ENCODE data around the gene TFF3. TPM values are rescaled to one million over a fixed set of nuclear protein-coding genes. Genes with fewer than 3 reads are reported as not detected.

The TFF3 gene
- total RNA-seq, 1 donor from 2014 or later = 46.1 TPM

GRCh38 chr21:42361286-42361685, 46.1 kb upstream of the TFF3 start:
- H3K27ac Mint-ChIP-seq (ENCODE audit: unreplicated experiment) = no peak overlapping the region
- no peak overlapping the region for H3K4me3 Mint-ChIP-seq (ENCODE audit: unreplicated experiment)
- no peaks in the 10 kb centered on the region for H3K9me3 Mint-ChIP-seq (ENCODE audit: unreplicated experiment)
- peaks cover 19% of the 10 kb centered on the region for H3K27me3 Mint-ChIP-seq (ENCODE audit: unreplicated experiment)
- no peak for DNase-seq (ENCODE audit: extremely low spot score, unreplicated experiment)
- H3K36me3 Mint-ChIP-seq (ENCODE audit: unreplicated experiment) = no peaks in the 10 kb centered on the region
- H3K4me1 Mint-ChIP-seq (ENCODE audit: unreplicated experiment) = no peaks in the 10 kb centered on the region
- TF ChIP-seq, protein P1, sequence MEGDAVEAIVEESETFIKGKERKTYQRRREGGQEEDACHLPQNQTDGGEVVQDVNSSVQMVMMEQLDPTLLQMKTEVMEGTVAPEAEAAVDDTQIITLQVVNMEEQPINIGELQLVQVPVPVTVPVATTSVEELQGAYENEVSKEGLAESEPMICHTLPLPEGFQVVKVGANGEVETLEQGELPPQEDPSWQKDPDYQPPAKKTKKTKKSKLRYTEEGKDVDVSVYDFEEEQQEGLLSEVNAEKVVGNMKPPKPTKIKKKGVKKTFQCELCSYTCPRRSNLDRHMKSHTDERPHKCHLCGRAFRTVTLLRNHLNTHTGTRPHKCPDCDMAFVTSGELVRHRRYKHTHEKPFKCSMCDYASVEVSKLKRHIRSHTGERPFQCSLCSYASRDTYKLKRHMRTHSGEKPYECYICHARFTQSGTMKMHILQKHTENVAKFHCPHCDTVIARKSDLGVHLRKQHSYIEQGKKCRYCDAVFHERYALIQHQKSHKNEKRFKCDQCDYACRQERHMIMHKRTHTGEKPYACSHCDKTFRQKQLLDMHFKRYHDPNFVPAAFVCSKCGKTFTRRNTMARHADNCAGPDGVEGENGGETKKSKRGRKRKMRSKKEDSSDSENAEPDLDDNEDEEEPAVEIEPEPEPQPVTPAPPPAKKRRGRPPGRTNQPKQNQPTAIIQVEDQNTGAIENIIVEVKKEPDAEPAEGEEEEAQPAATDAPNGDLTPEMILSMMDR (IDR thresholded peaks at IDR 0.05) = no peak

DNA sequence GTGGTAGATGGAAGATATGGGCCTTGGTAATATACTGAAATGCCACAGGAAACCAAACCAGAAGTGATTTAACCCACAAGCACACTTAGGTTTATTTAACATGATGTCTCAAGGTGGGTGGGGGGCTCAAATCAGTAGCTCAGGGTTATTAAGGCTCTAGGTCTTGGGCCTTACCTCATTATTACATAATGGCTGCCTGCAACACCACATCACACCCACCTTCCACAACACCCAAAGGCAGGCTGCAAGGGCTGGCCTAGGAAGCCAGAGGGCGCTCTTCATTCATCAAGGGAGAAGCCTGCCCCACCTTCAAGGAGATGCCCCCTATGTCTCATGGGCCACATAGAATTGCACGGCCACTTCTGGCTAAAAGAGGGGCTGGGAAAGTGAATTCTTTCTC, 45.1 kb upstream of the TFF3 start:
- DNase-seq (ENCODE audit: extremely low spot score, unreplicated experiment) = no peak
- TF ChIP-seq, protein P1 (IDR thresholded peaks at IDR 0.05) = no peak
- H3K27me3 Mint-ChIP-seq (ENCODE audit: unreplicated experiment) = peaks cover 26% of the 10 kb centered on the region
- H3K9me3 Mint-ChIP-seq (ENCODE audit: unreplicated experiment) = peaks cover 4% of the 10 kb centered on the region
- no peaks in the 10 kb centered on the region for H3K4me1 Mint-ChIP-seq (ENCODE audit: unreplicated experiment)
- no peak overlapping the region for H3K27ac Mint-ChIP-seq (ENCODE audit: unreplicated experiment)
- H3K4me3 Mint-ChIP-seq (ENCODE audit: unreplicated experiment) = no peak overlapping the region
- no peaks in the 10 kb centered on the region for H3K36me3 Mint-ChIP-seq (ENCODE audit: unreplicated experiment)

- H3K4me1 Mint-ChIP-seq (ENCODE audit: unreplicated experiment) = no peaks in the 10 kb centered on the region
- no peak overlapping the region for H3K27ac Mint-ChIP-seq (ENCODE audit: unreplicated experiment)
- no peak overlapping the region for H3K4me3 Mint-ChIP-seq (ENCODE audit: unreplicated experiment)
- no peak for DNase-seq (ENCODE audit: extremely low spot score, unreplicated experiment)
- peaks cover 2% of the 10 kb centered on the region for H3K36me3 Mint-ChIP-seq (ENCODE audit: unreplicated experiment)
- peaks cover 14% of the 10 kb centered on the region for H3K9me3 Mint-ChIP-seq (ENCODE audit: unreplicated experiment)
- H3K27me3 Mint-ChIP-seq (ENCODE audit: unreplicated experiment) = peaks cover 31% of the 10 kb centered on the region
- TF ChIP-seq, protein P1 (IDR thresholded peaks at IDR 0.05) = no peak
Measured at GRCh38 chr21:42358937-42359336, 43.7 kb upstream of the TFF3 start.

DNA sequence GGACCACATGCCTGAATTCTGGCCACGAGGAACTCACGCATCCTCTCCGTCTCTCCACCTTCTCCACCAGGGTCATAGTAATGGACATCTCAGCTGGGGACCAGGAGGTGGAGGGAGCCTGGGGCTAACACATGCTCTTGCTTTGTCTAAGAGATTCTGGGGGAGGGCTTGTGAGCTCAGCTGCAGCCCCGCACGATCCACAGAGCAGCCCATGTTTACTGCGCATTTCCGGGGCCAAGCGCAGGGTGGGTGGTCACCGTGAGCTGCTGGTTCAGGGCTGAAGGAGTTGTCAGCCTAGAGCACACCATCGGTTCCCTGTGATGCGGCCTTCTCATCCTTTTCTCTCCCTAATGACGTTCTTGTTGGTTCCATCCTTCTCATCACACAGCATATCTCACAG, 43.1 kb upstream of the TFF3 start:
- H3K9me3 Mint-ChIP-seq (ENCODE audit: unreplicated experiment) = peaks cover 14% of the 10 kb centered on the region
- H3K27me3 Mint-ChIP-seq (ENCODE audit: unreplicated experiment) = peaks cover 34% of the 10 kb centered on the region

GRCh38 chr21:42357307-42357706, 42.1 kb upstream of the TFF3 start:
- Mint-ChIP-seq H3K36me3 (ENCODE audit: unreplicated experiment) (peaks cover 2% of the 10 kb centered on the region), H3K9me3 (ENCODE audit: unreplicated experiment) (peaks cover 14% of the 10 kb centered on the region), H3K27ac (ENCODE audit: unreplicated experiment) (no peak overlapping the region), H3K4me3 (ENCODE audit: unreplicated experiment) (no peak overlapping the region), H3K4me1 (ENCODE audit: unreplicated experiment) (no peaks in the 10 kb centered on the region), H3K27me3 (ENCODE audit: unreplicated experiment) (peaks cover 31% of the 10 kb centered on the region)
- TF ChIP-seq, protein P1 (IDR thresholded peaks at IDR 0.05) = no peak
- DNase-seq (ENCODE audit: extremely low spot score, unreplicated experiment) = no peak

More for the DNA sequence above, 43.1 kb upstream of the TFF3 start:
- DNase-seq (ENCODE audit: extremely low spot score, unreplicated experiment) = no peak
- Mint-ChIP-seq H3K4me1 (ENCODE audit: unreplicated experiment) (no peaks in the 10 kb centered on the region), H3K27ac (ENCODE audit: unreplicated experiment) (no peak overlapping the region), H3K36me3 (ENCODE audit: unreplicated experiment) (peaks cover 2% of the 10 kb centered on the region), H3K4me3 (ENCODE audit: unreplicated experiment) (no peak overlapping the region)
- TF ChIP-seq, protein P1 (IDR thresholded peaks at IDR 0.05) = no peak
